Activated CD8-positive, alpha-beta memory T cell treated with anti-CD3 and anti-CD28 coated beads for 36 hours (primary cell): ENCODE data around the gene MYO3A. TPM values are rescaled to one million over a fixed set of nuclear protein-coding genes. Genes with fewer than 3 reads are reported as not detected.
"Not testable (repeated sequence)": the region's sequence is repeated elsewhere in the genome, so short reads cannot be mapped to it uniquely, and the experiment has no call there.

Experiments used
- CTCF ChIA-PET: fragments of 350-600 bp; sonication (Branson Sonifier 250); formaldehyde crosslinking; loops from one replicate; lab custom pipeline; 2021; ENCODE audit warnings: antibody characterized with exemption; lab: Charles Lee
- POLR2A ChIA-PET: fragments of 350-600 bp; sonication (Branson Sonifier 250); formaldehyde crosslinking; loops from one replicate; lab custom pipeline; 2021; ENCODE audit warnings: antibody characterized with exemption; lab: Charles Lee
- total RNA-seq, 2 experiments: library from RNA; stranded (reverse); gene quantifications; one replicate each; pipeline ENCODE4 v1.2.3, GENCODE V29; 2021

The MYO3A gene
- total RNA-seq, 2 experiments from 2014 or later = not detected

DNA sequence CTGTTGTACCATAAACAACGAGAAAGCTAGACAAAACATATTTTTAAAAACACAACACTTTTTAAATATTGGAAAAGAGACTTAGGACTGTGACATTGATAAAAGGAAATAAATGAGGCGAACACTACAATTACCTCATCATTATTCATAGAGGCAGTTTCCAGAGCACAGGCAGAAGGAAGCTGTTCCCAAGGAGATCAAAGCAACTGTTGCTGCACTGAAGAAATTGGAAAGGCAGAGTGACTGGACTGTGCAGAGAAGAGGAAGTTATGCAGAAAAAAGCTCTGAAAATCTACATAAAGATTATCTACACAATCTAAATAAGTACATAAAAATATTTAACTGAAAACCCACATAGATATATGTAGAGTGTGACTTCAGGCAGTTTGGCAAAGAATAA, 32.8 kb downstream of the MYO3A start:
- POLR2A ChIA-PET = no interaction called here

GRCh38 chr10:25972631-25973030, 38.6 kb downstream of the MYO3A start:
- ChIA-PET CTCF (no interaction called here), POLR2A (no interaction called here)

More for the DNA sequence above, 32.8 kb downstream of the MYO3A start:
- CTCF ChIA-PET = no interaction called here

GRCh38 chr10:25974897-25975459, 40.9 kb downstream of the MYO3A start:
- POLR2A ChIA-PET = no interaction called here
- CTCF ChIA-PET = no interaction called here

DNA sequence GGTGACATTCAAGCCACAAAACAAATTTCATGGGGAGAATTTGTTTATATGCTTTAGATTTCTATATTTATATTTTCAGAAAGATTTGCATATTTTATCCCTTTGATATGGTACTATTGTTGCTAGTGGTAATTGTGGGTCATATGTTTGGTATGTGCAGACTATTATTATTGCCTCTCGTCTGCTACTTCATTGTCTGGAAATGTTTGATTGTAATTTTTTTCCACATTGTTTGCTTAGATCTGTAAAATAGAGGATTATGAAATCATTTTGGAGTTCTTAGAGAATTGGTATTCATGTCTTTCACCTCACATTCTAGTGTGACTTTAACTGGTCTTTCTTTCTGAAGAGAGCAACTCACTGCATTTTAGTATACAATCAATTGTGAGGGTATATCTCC, 44.7 kb downstream of the MYO3A start:
- ChIA-PET POLR2A (no interaction called here), CTCF (no interaction called here)

- ChIA-PET POLR2A (no interaction called here), CTCF (no interaction called here)
Observed at GRCh38 chr10:25982107-25982506, 48.1 kb downstream of the MYO3A start.

DNA sequence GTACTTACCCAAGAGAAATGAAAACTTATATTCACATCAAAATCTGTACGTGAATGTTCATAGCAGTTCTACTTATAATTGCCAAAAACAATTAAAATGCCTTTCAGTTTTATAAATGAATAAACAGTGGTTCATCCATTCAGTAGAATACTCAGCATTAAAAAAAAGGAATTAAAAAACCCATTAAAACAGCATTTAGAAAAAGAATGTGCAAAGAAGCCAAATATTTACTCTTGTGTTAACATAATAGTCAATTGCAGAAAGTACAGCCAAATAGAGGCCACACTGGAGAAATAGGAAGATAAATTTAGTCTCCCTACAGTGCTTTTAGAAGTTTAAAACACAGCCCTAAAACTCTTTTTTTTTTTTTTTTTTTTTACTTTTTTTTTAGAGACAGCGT, 54.6 kb downstream of the MYO3A start:
- CTCF ChIA-PET = no interaction called here

DNA sequence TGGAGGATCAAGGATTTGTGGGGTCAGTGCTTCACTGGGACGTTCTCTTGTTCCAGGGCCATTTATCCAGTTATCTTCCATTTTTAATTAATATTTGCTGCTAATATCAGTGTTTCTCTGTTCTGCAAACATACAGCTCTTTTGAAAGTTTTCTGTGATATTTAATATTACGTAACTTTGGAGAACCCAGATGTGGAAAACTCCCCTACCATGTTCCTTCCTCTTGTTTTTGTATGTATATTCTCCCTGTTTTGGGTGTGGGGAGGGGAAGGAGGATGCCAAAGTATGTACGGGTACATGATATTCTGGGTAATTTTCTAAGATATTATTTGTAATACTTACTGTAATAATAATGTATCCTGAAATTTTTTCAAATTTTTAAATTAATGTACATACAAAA, 55.9 kb downstream of the MYO3A start:
- ChIA-PET CTCF (no interaction called here), POLR2A (no interaction called here)

More for the DNA sequence above, 54.6 kb downstream of the MYO3A start:
- POLR2A ChIA-PET = no interaction called here

DNA sequence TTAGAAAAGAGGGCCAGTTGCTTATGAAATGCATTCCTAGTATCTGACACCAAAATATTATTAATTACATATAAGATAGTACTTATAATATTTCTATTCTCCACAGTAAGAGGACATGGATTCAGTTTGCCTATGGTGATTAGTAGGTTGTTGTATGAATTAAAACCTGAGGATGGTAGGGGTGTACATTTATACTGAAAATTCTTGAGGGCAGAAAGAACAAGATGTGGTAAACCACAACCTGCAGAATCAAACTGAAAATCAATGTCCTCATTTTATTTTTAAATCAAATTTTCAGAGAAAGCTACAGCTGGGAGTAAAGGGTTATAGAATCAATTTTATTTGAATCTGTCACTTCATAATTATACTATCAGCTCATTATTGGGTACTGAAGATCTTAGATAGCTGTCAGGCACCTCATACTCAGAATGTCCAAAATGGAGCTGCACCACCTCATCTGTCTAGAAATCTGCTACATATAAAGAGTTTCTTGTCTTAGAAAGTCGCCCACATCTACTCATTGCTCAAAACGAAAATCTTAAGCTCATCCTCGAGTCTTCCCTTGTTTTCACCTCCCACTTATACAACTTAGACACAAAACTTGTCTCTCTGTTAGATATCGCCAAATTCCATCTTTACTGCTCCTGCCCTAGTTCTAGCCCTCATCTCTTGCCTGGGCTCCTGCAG, 65.4 kb downstream of the MYO3A start:
- ChIA-PET CTCF (no interaction called here), POLR2A (no interaction called here)

GRCh38 chr10:26000971-26001370, 66.9 kb downstream of the MYO3A start:
- CTCF ChIA-PET = no interaction called here
- POLR2A ChIA-PET = no interaction called here

GRCh38 chr10:26002466-26002865, 68.4 kb downstream of the MYO3A start:
- CTCF ChIA-PET, POLR2A ChIA-PET: not testable (repeated sequence)

- POLR2A ChIA-PET = no interaction called here
Observed at GRCh38 chr10:26015092-26015491, 81.1 kb downstream of the MYO3A start.

DNA sequence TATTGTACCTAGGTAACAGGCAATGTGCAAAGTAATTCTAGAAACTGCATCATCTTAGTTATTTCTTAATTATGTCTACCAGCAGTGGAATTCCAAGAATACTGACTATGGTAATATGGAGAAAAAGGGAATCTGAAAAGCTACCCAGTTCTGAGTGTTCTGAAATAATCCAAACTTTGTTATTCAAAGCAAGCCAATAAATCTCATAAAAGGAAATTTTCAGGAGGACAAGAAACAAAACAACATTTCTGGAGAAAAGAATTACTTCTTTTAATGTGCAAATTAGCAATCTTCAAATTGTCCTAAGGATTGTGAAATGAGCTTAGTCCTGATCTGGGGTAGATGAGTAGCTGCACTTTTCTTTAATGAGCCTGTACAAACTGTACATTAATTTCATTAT, 88.8 kb downstream of the MYO3A start:
- ChIA-PET POLR2A (no interaction called here), CTCF (no interaction called here)

More at GRCh38 chr10:26015092-26015491, 81.1 kb downstream of the MYO3A start:
- CTCF ChIA-PET = no interaction called here

GRCh38 chr10:26024303-26024702, 90.3 kb downstream of the MYO3A start:
- POLR2A ChIA-PET = no interaction called here
- CTCF ChIA-PET = no interaction called here

DNA sequence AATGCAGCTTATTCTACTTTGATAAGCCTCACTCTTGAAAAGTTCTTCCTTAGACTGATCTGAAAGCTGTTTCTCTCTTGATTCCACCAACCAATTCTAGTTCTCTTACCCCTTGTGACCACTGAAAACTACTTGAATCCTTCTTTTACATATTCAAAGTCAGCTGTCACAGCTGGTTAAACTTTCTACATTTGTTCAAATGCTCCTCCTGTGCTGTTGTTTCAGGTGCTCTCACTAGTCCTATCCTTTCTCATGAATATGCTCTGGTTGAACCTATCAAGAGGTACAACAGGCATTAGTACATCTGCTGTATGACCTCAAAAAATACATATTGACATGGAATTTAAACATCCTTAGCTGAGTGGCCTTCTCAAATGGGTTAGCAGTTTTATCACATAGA, 91.5 kb downstream of the MYO3A start:
- CTCF ChIA-PET = no interaction called here

GRCh38 chr10:26029858-26030257, 95.8 kb downstream of the MYO3A start:
- ChIA-PET CTCF (no interaction called here), POLR2A (no interaction called here)

More for the DNA sequence above, 91.5 kb downstream of the MYO3A start:
- POLR2A ChIA-PET = no interaction called here

- CTCF ChIA-PET = no interaction called here
- POLR2A ChIA-PET = no interaction called here
Observed at GRCh38 chr10:26031300-26031699, 97.3 kb downstream of the MYO3A start.

- ChIA-PET CTCF (no interaction called here), POLR2A (no interaction called here)
Observed at GRCh38 chr10:26043469-26043868, 109.4 kb downstream of the MYO3A start.

GRCh38 chr10:26044141-26044749, 110.2 kb downstream of the MYO3A start:
- POLR2A ChIA-PET = no interaction called here
- CTCF ChIA-PET = no interaction called here

- CTCF ChIA-PET = no interaction called here
- POLR2A ChIA-PET = no interaction called here
Observed at GRCh38 chr10:26046073-26046700, 112.2 kb downstream of the MYO3A start.

GRCh38 chr10:26048756-26049155, 114.7 kb downstream of the MYO3A start:
- CTCF ChIA-PET = no interaction called here

GRCh38 chr10:26052326-26052725, 118.3 kb downstream of the MYO3A start:
- ChIA-PET POLR2A (no interaction called here), CTCF (no interaction called here)

More at GRCh38 chr10:26048756-26049155, 114.7 kb downstream of the MYO3A start:
- POLR2A ChIA-PET = no interaction called here
